Gastroesophageal sphincter (tissue), 4 donors: ENCODE measurements around the gene KCTD2. TPM values are rescaled to one million over a fixed set of nuclear protein-coding genes. Genes with fewer than 3 reads are reported as not detected.
"Not testable (repeated sequence)": the region's sequence is repeated elsewhere in the genome, so short reads cannot be mapped to it uniquely, and the experiment has no call there.

Experiments
- ATAC-seq: fragments of 150-250 bp; one replicate; pipeline ENCODE4 v1.9.1; 2016; ENCODE audit warnings: mild to moderate bottlenecking, moderate library complexity
- H3K27ac ChIP-seq, 4 donors: fragments of 200-600 bp; sonication (generic) in 3 of 4; 1 replicate in 3 of 4; 2 replicates in 1 of 4; pipeline ENCODE4 v1.5.1; 2016 to 2019
- H3K27me3 ChIP-seq: fragments of 200-600 bp; sonication (generic); one replicate; pipeline ENCODE4 v1.5.1; 2019
- H3K36me3 ChIP-seq, 2 donors: fragments of 200-600 bp; sonication (generic); one replicate each; pipeline ENCODE4 v1.5.1; 2019; ENCODE audit warnings: control low read depth in 1 of 2
- H3K4me1 ChIP-seq, 3 donors: fragments of 200-600 bp; sonication (generic); 1 replicate in 2 of 3; 2 replicates in 1 of 3; pipeline ENCODE4 v1.5.1; 2016 to 2019; ENCODE audit warnings: control low read depth in 2 of 3
- H3K4me3 ChIP-seq, 2 donors: fragments of 200-600 bp; sonication (generic); one replicate each; pipeline ENCODE4 v1.5.1; 2019; ENCODE audit warnings: mild to moderate bottlenecking in 1 of 2, moderate library complexity in 1 of 2
- H3K9me3 ChIP-seq, 3 donors: fragments of 200-600 bp; sonication (generic); one replicate each; pipeline ENCODE4 v1.5.1; 2017 to 2019; ENCODE audit warnings: control low read depth in 2 of 3
- CTCF ChIP-seq, 4 experiments: fragments of 200-600 bp in 2 of 4; fragments of 450-650 bp in 2 of 4; sonication (generic) in 1 of 4; IDR thresholded peaks; one replicate each; pipeline ENCODE4 v1.5.1; 2017 to 2019; ENCODE audit warnings: antibody characterized with exemption in 4 of 4, mild to moderate bottlenecking in 2 of 4, moderate library complexity in 2 of 4
- EP300 ChIP-seq: sonication (generic); formaldehyde crosslinking; IDR thresholded peaks from one replicate; pipeline ENCODE4 v1.6.1; 2017; ENCODE audit warnings: antibody characterized with exemption, mild to moderate bottlenecking
- POLR2A ChIP-seq, 2 donors: fragments of 450-650 bp; IDR thresholded peaks; one replicate each; pipeline ENCODE4 v1.6.1; 2017; ENCODE audit warnings: antibody characterized with exemption in 2 of 2, mild to moderate bottlenecking in 2 of 2, moderate library complexity in 1 of 2
- POLR2AphosphoS5 ChIP-seq: sonication (generic); formaldehyde crosslinking; IDR thresholded peaks from one replicate; pipeline ENCODE4 v1.6.1; 2017; ENCODE audit warnings: antibody characterized with exemption
- WGBS, 2 donors: methylation state at CpG; one replicate each; pipeline ENCODE4 v1.1.5; 2018; ENCODE audit warnings: low coverage in 1 of 2; 5-methylcytosine and 5-hydroxymethylcytosine counted together
- total RNA-seq, 4 donors: library from RNA; depleted of rRNA; stranded (reverse); fragments of >200 nt; gene quantifications; one replicate each; pipeline ENCODE4 v1.1.0, GENCODE V29; 2016

The KCTD2 gene
- total RNA-seq, 4 donors from 2014 or later, result 27.1 to 39.7 (median 28.8) TPM

DNA sequence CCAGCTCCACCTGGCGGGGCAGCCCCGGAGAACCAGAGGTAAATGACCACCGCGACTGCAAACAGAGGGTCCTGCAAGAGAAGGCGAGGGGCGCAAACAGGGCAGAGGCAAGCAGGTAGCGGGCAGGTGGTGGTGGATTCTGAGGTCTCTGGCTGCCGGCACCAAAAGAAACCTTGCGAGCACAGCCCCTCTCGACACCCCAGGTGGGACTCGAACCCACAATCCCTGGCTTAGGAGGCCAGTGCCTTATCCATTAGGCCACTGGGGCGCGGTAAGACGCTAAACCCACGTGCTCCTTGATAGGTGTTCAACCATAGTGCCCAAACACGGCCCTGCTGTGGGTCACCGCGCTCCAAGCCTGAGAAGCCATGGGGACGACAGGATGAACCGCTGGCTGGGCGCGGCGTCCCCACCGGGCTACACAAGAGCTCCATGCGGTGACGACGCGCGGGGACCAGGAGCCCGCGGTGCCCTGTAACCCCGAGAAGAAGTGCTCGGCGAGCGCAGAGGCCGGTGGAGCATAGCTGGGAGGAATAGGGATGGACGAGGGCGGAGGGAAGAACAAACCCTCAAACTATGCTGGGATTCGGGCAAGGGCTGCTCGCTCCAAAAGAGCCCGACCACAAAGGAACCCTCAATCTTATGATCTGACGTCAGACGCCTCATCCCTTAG lies 12.7 kb upstream of the KCTD2 start:
- ATAC-seq, result peak; percentile 73
- 0 to 3% methylated on average over 6 to 10 of the region's 43 CpGs for WGBS, 2 donors

DNA sequence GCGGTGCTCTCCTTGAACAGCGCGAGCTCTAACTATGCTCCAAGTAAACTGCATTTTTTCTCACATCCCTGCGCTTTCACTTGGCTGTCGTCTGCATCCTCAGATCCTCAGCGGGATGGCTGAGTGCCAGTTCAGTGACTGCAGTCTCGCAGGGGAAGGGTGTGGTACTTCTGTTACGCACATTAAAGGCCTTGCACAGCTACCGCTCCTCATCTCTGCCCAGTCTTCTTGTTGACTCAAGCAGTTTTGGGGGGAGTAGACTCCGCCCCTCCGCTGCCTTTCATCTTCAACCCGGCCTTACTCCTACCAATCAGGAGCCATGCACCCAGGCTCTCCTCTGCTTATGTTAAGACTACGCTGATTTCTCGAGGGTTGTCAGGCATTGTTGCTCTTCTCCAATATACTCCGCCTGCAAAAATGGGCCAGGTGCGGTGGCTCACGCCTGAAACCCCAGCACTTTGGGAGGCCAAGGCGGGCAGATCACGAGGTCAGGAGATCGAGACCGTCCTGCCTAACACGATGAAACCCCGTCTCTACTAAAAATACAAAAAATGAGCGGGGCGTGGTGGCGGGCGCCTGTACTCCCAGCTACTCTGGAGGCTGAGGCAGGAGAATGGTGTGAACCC lies 10.3 kb upstream of the KCTD2 start:
- 24 to 66% methylated on average over 4 to 17 of the region's 27 CpGs for WGBS, 2 donors
- peaks cover 0 to 43% of the 10 kb centered on the region in 2 donors for H3K36me3 ChIP-seq
- H3K27me3 ChIP-seq, result no peaks in the 10 kb centered on the region
- TF ChIP-seq POLR2AphosphoS5 (peak; percentile 45), CTCF (IDR thresholded peaks at IDR 0.05) (no peak)
- H3K9me3 ChIP-seq, result no peaks in the 10 kb centered on the region
- H3K4me3 ChIP-seq, result no peak overlapping the region
- H3K4me1 ChIP-seq, result peaks cover 0 to 51% (median 17%) of the 10 kb centered on the region in 3 donors
- H3K27ac ChIP-seq, result peak overlapping the region in 3 of 4 donors; percentile 94 to 96 (median 94)
- ATAC-seq, result peak; percentile 48

More for the DNA sequence above, 12.7 kb upstream of the KCTD2 start:
- Histone ChIP-seq H3K27ac (peak overlapping the region; percentile 83 to 96 (median 94)), H3K4me1 (peaks cover 0 to 52% (median 17%) of the 10 kb centered on the region in 3 donors), H3K36me3 (peaks cover 0 to 19% of the 10 kb centered on the region in 2 donors), H3K4me3 (peak overlapping the region; percentile 67 to 84), H3K9me3 (no peaks in the 10 kb centered on the region), H3K27me3 (no peaks in the 10 kb centered on the region)
- TF ChIP-seq EP300 (no peak), POLR2A (IDR thresholded peaks at IDR 0.05) (no peak), POLR2AphosphoS5 (peak; percentile 16), CTCF (IDR thresholded peaks at IDR 0.05) (peak in 1 of 4 experiments; percentile 19)

- no peaks in the 10 kb centered on the region for H3K27me3 ChIP-seq
- no peak for ATAC-seq
- 60% methylated on average over 1 of the region's 5 CpGs; no CpG with 5 or more reads in 1 of the 2 donors for WGBS, 2 donors
- no peak overlapping the region for H3K27ac ChIP-seq
- no peak overlapping the region for H3K4me3 ChIP-seq
- H3K9me3 ChIP-seq, result no peaks in the 10 kb centered on the region
- TF ChIP-seq EP300, result no peak
- no peak for TF ChIP-seq POLR2AphosphoS5
- no peak for TF ChIP-seq POLR2A (IDR thresholded peaks at IDR 0.05)
- no peak for TF ChIP-seq CTCF (IDR thresholded peaks at IDR 0.05)
- H3K36me3 ChIP-seq, result peaks cover 0 to 51% of the 10 kb centered on the region in 2 donors
- H3K4me1 ChIP-seq, result peaks cover 0 to 34% (median 14%) of the 10 kb centered on the region in 3 donors
Measured at GRCh38 chr17:75039238-75039637, 7.8 kb upstream of the KCTD2 start.

GRCh38 chr17:75041656-75042280 lies 5.3 kb upstream of the KCTD2 start:
- no peak overlapping the region for H3K4me3 ChIP-seq
- TF ChIP-seq EP300 (no peak), POLR2A (IDR thresholded peaks at IDR 0.05) (no peak), POLR2AphosphoS5 (no peak)
- peaks cover 0 to 51% of the 10 kb centered on the region in 2 donors for H3K36me3 ChIP-seq
- H3K9me3 ChIP-seq, result no peaks in the 10 kb centered on the region
- peaks cover 0 to 29% (median 6%) of the 10 kb centered on the region in 3 donors for H3K4me1 ChIP-seq
- no peaks in the 10 kb centered on the region for H3K27me3 ChIP-seq
- no peak for ATAC-seq
- H3K27ac ChIP-seq, result no peak overlapping the region
- whole genome bisulfite sequencing, 2 donors, result 50 to 80% methylated on average over 2 to 10 of the region's 12 CpGs

DNA sequence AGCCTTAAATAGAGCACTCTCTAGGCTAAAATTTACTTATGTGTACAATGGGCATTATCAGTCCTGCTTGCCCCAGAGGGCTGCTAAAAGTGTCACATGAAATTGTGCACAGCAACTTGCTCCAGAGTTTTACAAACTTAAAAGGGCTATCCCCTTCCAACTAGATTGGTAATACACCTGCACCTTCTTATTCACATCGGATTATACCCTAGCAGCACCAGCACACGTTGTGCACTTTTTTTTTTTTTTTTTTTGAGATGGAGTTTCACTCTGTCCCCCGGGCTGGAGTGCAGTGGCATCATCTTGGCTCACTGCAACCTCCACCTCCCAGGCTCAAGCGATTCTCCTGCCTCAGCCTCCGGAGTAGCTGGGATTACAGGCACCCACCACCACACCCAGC lies 3.2 kb upstream of the KCTD2 start:
- 49% methylated on average over 3 of the region's 5 CpGs for WGBS, 2 donors
- ATAC-seq, H3K27ac ChIP-seq, H3K9me3 ChIP-seq, H3K4me3 ChIP-seq, H3K27me3 ChIP-seq: not testable (repeated sequence)
- Histone ChIP-seq H3K36me3 (peaks cover 0 to 37% of the 10 kb centered on the region in 2 donors), H3K4me1 (peaks cover 0 to 39% (median 17%) of the 10 kb centered on the region in 3 donors)
